ENCODE measurements around the gene KIAA2012. TPM values are rescaled to one million over a fixed set of nuclear protein-coding genes. Genes with fewer than 3 reads are reported as not detected.

Gene KIAA2012
- total RNA-seq, 2 experiments from 2014 or later, result not detected

DNA sequence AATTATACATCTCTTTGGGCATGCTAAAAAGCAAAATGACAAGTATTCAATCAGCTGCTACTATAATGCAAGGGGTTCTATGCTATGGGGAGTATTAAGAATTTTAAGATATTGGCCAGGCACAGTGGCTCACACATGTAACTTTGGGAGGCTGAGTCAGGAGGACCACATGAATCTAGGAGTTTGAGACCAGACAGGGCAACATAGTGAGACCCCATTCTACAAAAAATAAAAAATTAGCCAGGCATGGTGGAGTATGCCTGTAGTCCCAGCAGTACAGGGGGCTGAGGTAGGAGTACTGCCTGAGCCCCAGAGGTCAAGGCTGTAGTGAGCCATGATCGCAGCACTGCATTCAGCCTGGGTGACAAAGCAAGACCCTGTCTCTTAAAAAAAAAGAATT, 5.5 kb upstream of the KIAA2012 start:
- DNase-seq, result no peak
- intact Hi-C loops (cut with micrococcal nuclease), result no loop called here
- H3K4me3 Mint-ChIP-seq, result no peak overlapping the region
- H3K9me3 Mint-ChIP-seq, result no peaks in the 10 kb centered on the region
- H3K27ac Mint-ChIP-seq, result no peak overlapping the region
- H3K36me3 Mint-ChIP-seq (ENCODE audit: low read depth), result no peaks in the 10 kb centered on the region
- H3K4me1 Mint-ChIP-seq (ENCODE audit: low read depth), result no peaks in the 10 kb centered on the region
- H3K27me3 Mint-ChIP-seq (ENCODE audit: low read depth), result no peaks in the 10 kb centered on the region
- CTCF ChIA-PET, result no interaction called here

DNA sequence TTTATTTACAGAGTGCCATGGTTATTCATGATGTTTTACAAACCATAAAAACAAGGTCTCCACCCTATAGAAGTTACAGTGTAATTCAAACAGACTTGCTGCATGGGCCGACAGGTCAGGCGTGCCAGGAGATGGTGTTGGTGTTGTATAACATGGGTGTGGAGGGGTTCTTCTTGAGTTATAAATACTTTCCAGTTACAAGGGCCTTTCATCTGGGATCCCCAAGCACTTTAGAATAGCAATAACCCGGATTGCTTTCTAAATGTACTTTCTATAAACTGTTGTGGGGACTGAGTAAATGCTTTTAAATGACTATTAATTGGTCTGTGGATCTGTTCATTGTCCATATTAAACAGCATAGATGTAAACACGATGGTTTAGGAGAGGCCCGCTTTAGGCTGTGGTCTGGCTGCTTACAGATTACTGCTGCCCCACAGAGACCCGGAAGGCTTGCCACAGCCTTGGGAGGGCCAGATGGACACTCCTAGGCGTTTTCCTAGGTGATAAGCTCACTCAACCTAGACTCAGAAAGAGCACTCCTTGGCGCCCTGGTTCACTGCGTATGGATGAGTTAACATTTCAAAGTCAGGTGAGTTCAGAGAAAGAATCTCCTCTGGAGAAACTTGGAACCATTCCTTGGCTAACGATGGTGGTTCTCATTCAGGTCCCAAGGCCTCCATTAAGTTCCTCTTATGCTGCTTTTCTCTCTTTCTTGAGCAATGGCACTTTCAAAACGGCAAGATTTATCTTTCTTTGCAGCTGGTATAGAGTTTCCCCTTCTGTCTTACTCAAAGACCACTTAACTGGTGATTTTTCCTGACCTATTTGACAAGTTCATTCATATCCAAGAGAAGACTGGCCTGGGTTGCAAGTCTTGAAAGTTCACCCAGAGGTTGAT, 3.6 kb upstream of the KIAA2012 start:
- Mint-ChIP-seq H3K27ac (no peak overlapping the region), H3K9me3 (no peaks in the 10 kb centered on the region), H3K4me3 (no peak overlapping the region), H3K27me3 (ENCODE audit: low read depth) (no peaks in the 10 kb centered on the region), H3K36me3 (ENCODE audit: low read depth) (no peaks in the 10 kb centered on the region), H3K4me1 (ENCODE audit: low read depth) (no peaks in the 10 kb centered on the region)
- no peak for DNase-seq
- CTCF ChIA-PET, result interaction anchor here (0.6 kb wide), 1 partner anchor 69 kb away, joined by 4 read pairs; no protein-coding TSS in a partner anchor
- intact Hi-C loops (cut with micrococcal nuclease), result no loop called here

DNA sequence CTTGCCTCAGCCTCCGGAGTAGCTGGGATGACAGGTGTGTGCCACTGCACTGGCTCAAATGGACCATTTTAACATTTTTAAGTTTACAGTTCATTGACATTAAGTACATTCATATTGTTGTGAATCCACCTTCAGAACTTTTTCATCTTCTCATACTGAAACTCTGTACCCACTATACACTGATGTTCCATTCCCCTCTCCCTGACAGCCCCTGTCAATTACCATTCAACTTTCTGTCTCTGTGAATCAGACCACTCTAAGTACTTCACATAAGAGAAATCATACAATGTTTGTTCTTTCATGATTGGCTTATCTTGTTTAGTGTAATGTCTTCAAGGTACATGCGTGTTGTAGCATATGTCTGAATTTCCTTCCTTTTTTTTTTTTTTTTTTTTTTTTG, 1.9 kb upstream of the KIAA2012 start:
- Mint-ChIP-seq H3K4me3 (no peak overlapping the region), H3K36me3 (ENCODE audit: low read depth) (no peaks in the 10 kb centered on the region), H3K9me3 (no peaks in the 10 kb centered on the region), H3K27me3 (ENCODE audit: low read depth) (no peaks in the 10 kb centered on the region), H3K27ac (no peak overlapping the region), H3K4me1 (ENCODE audit: low read depth) (no peaks in the 10 kb centered on the region)
- no peak for DNase-seq
- CTCF ChIA-PET, result no interaction called here
- intact Hi-C loops (cut with micrococcal nuclease), result no loop called here

DNA sequence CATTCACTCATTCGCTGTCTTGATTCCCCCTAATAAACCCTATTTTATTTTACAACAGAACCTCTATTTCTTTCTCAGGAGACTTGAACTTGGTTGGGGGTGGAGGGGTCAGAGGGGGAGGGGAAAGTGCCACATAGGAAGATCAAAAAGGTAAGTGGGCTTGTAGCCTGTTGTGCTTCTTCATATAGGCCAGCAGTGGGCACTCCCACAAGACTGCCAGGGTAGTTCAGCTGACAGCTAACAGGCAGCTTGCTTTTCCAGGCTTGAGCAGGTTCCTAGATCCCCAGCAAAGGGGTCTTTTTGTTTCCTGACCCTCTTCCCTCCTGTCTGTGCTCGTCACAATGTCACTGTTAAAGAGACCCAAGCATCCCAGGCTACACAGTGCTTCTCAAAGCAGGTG, 829 bp upstream of the KIAA2012 start:
- Mint-ChIP-seq H3K27ac (no peak overlapping the region), H3K9me3 (no peaks in the 10 kb centered on the region), H3K4me3 (no peak overlapping the region), H3K4me1 (ENCODE audit: low read depth) (no peaks in the 10 kb centered on the region), H3K27me3 (ENCODE audit: low read depth) (no peaks in the 10 kb centered on the region), H3K36me3 (ENCODE audit: low read depth) (no peaks in the 10 kb centered on the region)
- CTCF ChIA-PET, result no interaction called here
- no peak for DNase-seq
- intact Hi-C loops (cut with micrococcal nuclease), result no loop called here

DNA sequence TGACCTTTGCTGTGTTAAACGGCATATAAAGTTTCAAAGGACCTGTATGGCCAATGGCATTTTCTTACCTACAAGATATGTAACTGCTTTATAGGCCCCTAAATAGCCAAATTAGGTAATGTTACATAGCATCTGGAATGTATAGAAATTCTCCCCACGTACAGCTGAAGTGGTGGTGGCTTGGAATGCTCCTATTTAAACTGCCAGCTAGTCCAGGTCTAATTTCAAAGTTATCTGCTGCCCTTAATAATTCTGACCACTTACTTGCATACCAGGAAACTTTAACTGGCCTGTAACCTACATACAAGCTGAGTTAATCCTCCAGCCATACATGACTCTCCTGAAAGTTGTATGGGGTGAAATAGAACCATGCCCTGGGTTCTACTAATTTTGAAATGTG, 1.3 kb downstream of the KIAA2012 start:
- intact Hi-C loops (cut with micrococcal nuclease), result no loop called here
- Mint-ChIP-seq H3K27me3 (ENCODE audit: low read depth) (no peaks in the 10 kb centered on the region), H3K9me3 (no peaks in the 10 kb centered on the region), H3K4me3 (no peak overlapping the region), H3K27ac (no peak overlapping the region), H3K4me1 (ENCODE audit: low read depth) (no peaks in the 10 kb centered on the region), H3K36me3 (ENCODE audit: low read depth) (no peaks in the 10 kb centered on the region)
- CTCF ChIA-PET, result no interaction called here
- DNase-seq, result no peak

DNA sequence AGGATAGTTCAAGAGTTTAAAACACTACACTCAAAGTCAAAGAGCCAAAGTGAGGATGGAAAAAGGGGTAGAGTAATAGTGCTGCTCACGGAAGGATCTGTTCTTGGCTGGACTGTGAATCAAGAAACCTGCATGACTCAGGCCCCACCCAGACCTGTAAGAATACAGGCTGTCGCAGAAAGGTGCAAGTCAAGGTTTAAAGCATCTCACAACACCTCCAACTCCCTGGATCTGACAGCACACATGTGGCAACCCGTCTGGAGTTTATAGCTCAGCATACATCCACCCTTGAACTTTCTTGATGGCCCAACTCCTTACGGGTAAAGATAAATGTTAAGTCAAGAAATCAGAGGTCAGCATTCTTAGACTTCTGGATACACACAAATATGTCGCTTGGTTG, 6.3 kb downstream of the KIAA2012 start:
- DNase-seq, result no peak
- H3K4me1 Mint-ChIP-seq (ENCODE audit: low read depth), result no peaks in the 10 kb centered on the region
- H3K27ac Mint-ChIP-seq, result no peak overlapping the region
- H3K4me3 Mint-ChIP-seq, result no peak overlapping the region
- H3K36me3 Mint-ChIP-seq (ENCODE audit: low read depth), result no peaks in the 10 kb centered on the region
- H3K27me3 Mint-ChIP-seq (ENCODE audit: low read depth), result no peaks in the 10 kb centered on the region
- intact Hi-C loops (cut with micrococcal nuclease), result no loop called here
- H3K9me3 Mint-ChIP-seq, result no peaks in the 10 kb centered on the region
- CTCF ChIA-PET, result interaction anchor here (0.6 kb wide), 1 partner anchor 166 kb away, joined by 4 read pairs; no protein-coding TSS in a partner anchor

DNA sequence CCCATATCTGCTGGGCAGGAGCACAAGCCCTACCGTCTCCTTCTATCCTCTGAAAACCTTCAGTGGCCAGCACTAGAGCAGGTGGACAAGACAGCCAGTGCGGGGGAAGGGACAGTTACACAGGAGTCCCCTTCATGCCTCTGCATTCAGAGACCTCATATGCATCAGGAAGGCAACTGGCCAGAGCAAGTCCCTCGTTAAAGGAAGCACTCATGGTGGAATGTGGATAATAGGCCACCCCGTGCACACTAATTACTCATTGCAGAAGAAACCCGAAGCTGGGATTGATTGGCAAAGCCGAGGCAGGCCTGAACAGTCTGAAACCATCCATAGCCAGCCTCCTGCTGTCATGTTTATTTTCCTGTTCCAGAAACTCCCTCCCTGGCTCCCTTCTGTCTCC, 11.2 kb downstream of the KIAA2012 start:
- Mint-ChIP-seq H3K27ac (no peak overlapping the region), H3K4me3 (no peak overlapping the region), H3K27me3 (ENCODE audit: low read depth) (no peaks in the 10 kb centered on the region), H3K36me3 (ENCODE audit: low read depth) (no peaks in the 10 kb centered on the region), H3K9me3 (no peaks in the 10 kb centered on the region), H3K4me1 (ENCODE audit: low read depth) (no peaks in the 10 kb centered on the region)
- intact Hi-C loops (cut with micrococcal nuclease), result no loop called here
- CTCF ChIA-PET, result no interaction called here
- DNase-seq, result no peak

DNA sequence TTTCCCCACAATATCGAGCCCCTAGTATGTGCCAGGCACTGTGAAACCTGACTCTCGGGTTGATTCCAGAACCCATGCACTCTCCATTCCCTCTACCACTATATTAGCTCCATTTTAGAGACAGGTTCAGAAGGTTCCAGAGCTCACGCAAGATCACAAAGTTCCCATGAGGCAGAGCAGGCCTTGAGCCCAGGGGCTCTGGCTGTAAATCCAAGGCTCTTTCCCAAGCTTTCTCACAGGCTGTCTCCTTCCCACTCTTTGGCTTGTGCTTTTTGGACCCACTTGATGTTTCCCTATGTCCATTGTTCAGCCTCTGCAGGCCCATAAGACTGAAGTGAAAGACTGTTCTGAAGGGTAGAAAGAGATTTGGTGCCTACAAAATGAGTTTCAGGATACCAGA, 15.7 kb downstream of the KIAA2012 start:
- no peaks in the 10 kb centered on the region for H3K4me1 Mint-ChIP-seq (ENCODE audit: low read depth)
- intact Hi-C loops (cut with micrococcal nuclease), result no loop called here
- no peaks in the 10 kb centered on the region for H3K9me3 Mint-ChIP-seq
- no peaks in the 10 kb centered on the region for H3K36me3 Mint-ChIP-seq (ENCODE audit: low read depth)
- DNase-seq, result no peak
- H3K4me3 Mint-ChIP-seq, result no peak overlapping the region
- no peaks in the 10 kb centered on the region for H3K27me3 Mint-ChIP-seq (ENCODE audit: low read depth)
- CTCF ChIA-PET, result no interaction called here
- no peak overlapping the region for H3K27ac Mint-ChIP-seq

DNA sequence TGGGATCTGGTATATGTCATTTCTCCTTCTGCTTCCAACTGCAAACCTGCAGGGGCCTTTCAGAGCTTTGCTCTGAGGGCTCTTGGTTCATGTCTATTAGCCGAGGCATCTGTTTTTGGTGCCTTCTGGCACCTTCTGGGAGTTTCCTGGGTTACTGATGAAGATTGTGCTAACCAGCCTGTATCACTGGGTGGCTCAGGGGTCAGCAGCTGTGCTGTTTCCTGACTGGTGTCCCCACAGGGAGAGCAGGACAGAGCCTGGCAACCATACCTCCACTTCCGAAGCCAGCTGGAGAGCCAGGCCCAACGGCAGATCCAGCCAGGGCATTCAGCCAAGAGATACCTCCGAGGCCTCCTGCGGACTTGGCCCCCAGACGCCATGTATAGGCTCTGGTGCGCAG, 17.5 kb downstream of the KIAA2012 start:
- Mint-ChIP-seq H3K4me3 (no peak overlapping the region), H3K4me1 (ENCODE audit: low read depth) (no peaks in the 10 kb centered on the region), H3K27me3 (ENCODE audit: low read depth) (no peaks in the 10 kb centered on the region), H3K9me3 (no peaks in the 10 kb centered on the region), H3K36me3 (ENCODE audit: low read depth) (no peaks in the 10 kb centered on the region), H3K27ac (no peak overlapping the region)
- no peak for DNase-seq
- CTCF ChIA-PET, result no interaction called here
- intact Hi-C loops (cut with micrococcal nuclease), result no loop called here

DNA sequence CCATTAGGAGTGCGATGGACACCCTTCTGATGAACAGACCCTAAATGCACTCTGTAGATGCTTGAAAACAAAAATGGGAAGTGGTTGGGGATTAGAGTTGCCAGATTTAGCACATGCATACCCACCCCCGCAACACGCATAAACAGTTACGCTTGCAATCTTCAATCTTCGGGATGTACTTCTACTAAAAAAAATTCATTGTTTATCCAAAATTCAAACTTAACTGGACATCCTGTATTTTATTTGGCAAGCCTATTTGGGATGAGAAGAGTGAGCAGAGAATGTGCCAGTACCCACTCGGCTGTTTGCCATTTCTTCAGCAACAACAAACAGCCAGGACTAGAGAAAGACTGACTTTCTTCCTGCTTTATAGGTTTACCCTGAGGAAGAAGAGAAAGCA, 18.4 kb downstream of the KIAA2012 start:
- no peaks in the 10 kb centered on the region for H3K9me3 Mint-ChIP-seq
- H3K4me3 Mint-ChIP-seq, result no peak overlapping the region
- no peaks in the 10 kb centered on the region for H3K4me1 Mint-ChIP-seq (ENCODE audit: low read depth)
- no peaks in the 10 kb centered on the region for H3K27me3 Mint-ChIP-seq (ENCODE audit: low read depth)
- DNase-seq, result no peak
- CTCF ChIA-PET, result no interaction called here
- no peaks in the 10 kb centered on the region for H3K36me3 Mint-ChIP-seq (ENCODE audit: low read depth)
- H3K27ac Mint-ChIP-seq, result no peak overlapping the region
- intact Hi-C loops (cut with micrococcal nuclease), result no loop called here

DNA sequence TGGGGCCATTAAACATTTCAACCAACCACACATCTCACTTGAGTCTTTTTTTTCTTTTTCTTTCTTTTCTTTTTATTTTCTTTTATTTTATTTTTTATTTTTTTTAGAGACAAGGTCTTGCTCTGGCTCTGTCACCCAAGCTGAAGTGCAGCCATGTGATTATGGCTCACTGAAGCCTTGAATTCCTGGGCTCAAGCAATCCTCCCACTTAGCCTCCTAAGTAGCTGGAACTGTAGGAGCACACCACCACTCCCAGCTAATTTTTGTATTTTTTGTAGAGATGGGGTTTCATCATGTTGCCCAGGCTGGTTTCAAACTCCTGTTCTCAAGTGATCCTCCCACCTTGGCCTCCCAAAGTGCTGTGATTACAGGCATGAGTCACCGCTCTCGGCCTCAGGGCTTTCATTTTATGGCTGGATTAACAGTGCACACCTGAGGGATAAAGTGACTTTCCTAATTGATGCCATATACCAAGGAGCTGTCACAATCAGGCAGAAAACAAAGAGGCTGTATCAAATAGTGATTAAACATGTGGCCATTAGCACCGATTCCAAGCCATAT, 21.5 kb downstream of the KIAA2012 start:
- Mint-ChIP-seq H3K9me3 (no peaks in the 10 kb centered on the region), H3K4me1 (ENCODE audit: low read depth) (no peaks in the 10 kb centered on the region), H3K27ac (no peak overlapping the region), H3K27me3 (ENCODE audit: low read depth) (no peaks in the 10 kb centered on the region), H3K4me3 (no peak overlapping the region), H3K36me3 (ENCODE audit: low read depth) (no peaks in the 10 kb centered on the region)
- DNase-seq, result no peak
- CTCF ChIA-PET, result no interaction called here
- intact Hi-C loops (cut with micrococcal nuclease), result no loop called here

DNA sequence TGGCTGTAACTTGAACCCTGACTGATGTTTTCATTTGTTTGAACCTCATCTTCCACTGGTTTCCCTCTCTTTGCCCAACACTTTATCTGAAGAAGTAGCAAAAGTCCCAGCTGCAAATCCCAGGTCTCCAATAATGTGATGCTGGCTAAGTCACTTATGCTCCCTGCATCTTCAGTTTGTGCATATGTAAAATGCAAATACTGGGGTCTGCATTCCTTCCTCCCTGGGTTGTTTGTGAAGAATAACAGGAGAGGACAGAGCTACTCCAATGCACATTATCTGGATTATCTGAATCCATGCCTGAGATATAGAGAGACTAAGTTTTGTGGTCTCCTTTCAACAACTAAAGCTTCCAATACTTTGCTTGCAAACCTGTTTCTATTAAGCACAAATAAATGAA, 22.2 kb downstream of the KIAA2012 start:
- no peak for DNase-seq
- no peaks in the 10 kb centered on the region for H3K4me1 Mint-ChIP-seq (ENCODE audit: low read depth)
- CTCF ChIA-PET, result no interaction called here
- H3K4me3 Mint-ChIP-seq, result no peak overlapping the region
- H3K36me3 Mint-ChIP-seq (ENCODE audit: low read depth), result no peaks in the 10 kb centered on the region
- no peaks in the 10 kb centered on the region for H3K9me3 Mint-ChIP-seq
- no peak overlapping the region for H3K27ac Mint-ChIP-seq
- no peaks in the 10 kb centered on the region for H3K27me3 Mint-ChIP-seq (ENCODE audit: low read depth)
- intact Hi-C loops (cut with micrococcal nuclease), result no loop called here

DNA sequence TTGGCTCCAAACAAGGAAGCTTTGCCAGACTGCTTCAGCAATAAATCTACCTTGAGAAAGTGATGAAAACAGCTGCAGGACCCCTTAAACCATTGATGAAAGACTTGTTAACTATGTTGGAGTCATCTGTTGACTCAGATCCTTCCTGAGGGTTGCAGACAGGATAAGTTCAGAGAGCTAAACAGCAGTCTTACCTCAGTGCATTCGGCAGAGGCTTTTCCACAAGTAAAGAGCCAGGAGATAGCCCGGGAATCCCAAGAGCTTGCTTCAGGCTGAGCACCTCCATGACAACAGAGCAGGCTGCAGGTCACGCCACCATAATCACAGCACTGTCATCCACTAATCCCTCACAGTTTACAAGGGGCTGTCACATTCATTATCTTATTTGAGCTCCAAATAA, 23.7 kb downstream of the KIAA2012 start:
- H3K36me3 Mint-ChIP-seq (ENCODE audit: low read depth), result no peaks in the 10 kb centered on the region
- H3K27ac Mint-ChIP-seq, result no peak overlapping the region
- no peaks in the 10 kb centered on the region for H3K4me1 Mint-ChIP-seq (ENCODE audit: low read depth)
- no peaks in the 10 kb centered on the region for H3K9me3 Mint-ChIP-seq
- H3K4me3 Mint-ChIP-seq, result no peak overlapping the region
- DNase-seq, result no peak
- H3K27me3 Mint-ChIP-seq (ENCODE audit: low read depth), result no peaks in the 10 kb centered on the region
- intact Hi-C loops (cut with micrococcal nuclease), result no loop called here
- CTCF ChIA-PET, result interaction anchor here (0.6 to 1.5 kb wide), 3 partner anchors 13 to 262 kb away, joined by 3 to 5 read pairs (median 3); no protein-coding TSS in a partner anchor

All from activated naive CD4-positive, alpha-beta T cell treated with anti-CD3 and anti-CD28 coated beads for 36 hours (primary cell).